ENCODE data around the gene RARA.

RARA gene

DNA sequence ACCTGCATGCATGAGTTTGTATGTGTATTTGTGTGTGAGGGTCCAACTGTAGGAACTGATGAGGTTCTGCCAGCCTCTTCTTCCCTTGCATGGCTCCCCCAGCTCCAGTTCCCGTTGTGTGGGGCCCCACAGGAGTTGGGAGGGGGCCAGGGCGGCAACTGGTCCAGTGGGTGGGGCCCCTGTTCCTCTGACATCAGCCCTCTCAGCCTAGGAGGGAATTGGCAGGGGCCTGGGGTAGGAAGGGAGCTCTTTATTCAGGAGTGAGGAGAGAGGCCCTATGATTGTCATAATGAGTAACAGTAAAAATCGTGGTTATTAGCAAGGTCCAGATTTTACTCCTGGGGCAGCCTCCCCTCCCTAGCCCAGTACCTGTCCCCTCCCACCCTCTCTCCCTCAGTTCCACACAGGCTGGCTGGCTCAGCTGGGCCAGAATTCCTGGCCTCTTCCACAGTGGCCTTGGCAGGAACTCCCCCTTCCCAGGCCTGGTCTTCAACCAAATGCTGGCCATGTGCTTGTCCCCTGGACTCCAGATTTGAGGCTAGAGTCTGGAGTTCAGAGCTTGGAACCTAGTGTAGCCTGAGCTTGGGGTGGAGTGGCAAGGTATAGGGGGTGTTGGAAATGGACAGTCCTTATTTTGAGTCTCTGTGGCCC lies 18.9 kb downstream of the RARA start:
- ChIA-PET POLR2A (interaction anchor here (1.0 to 1.9 kb wide), 4 partner anchors 9 to 16 kb away, joined by 3 to 10 read pairs (median 5); no protein-coding TSS in a partner anchor), CTCF (interaction anchor here (0.6 to 2.4 kb wide), 6 partner anchors 12 to 1335 kb away, joined by 3 to 10 read pairs (median 4); no protein-coding TSS in a partner anchor)
- H3K27ac ChIP-seq (ENCODE audit: extremely low read depth, low read depth, low read length), result no peak overlapping the region
- H3K4me1 ChIP-seq (ENCODE audit: control insufficient read depth, insufficient read depth, low read length), result peaks cover 13% of the 10 kb centered on the region
- H3K4me3 ChIP-seq (ENCODE audit: low read depth, low read length), result no peak overlapping the region
- peaks cover 0 to 23% of the 10 kb centered on the region in 2 experiments; a peak in 1 of 3 replicates for H3K36me3 ChIP-seq (ENCODE audit: control insufficient read depth in 2 of 2, insufficient read depth in 1 of 2, low read length in 2 of 2)
- H3K9me3 ChIP-seq (ENCODE audit: control insufficient read depth, insufficient read depth, low read depth, low read length), result no peaks in the 10 kb centered on the region
- TF ChIP-seq ZNF266 (tag by site-specific recombination; IDR thresholded peaks at IDR 0.05; ENCODE audit: low read depth) (no peak), ZNF169 (tag by site-specific recombination; IDR thresholded peaks at IDR 0.05) (no peak), ZNF324 (tag by site-specific recombination; IDR thresholded peaks at IDR 0.05) (no peak), OSR2 (tag by site-specific recombination; IDR thresholded peaks at IDR 0.05) (peak; percentile 25; the same call in 1 of the 2 replicates), ZNF561 (tag by site-specific recombination; IDR thresholded peaks at IDR 0.05; ENCODE audit: borderline replicate concordance) (no peak), ZNF571 (tag by site-specific recombination; IDR thresholded peaks at IDR 0.05) (no peak), ZNF530 (tag by site-specific recombination; IDR thresholded peaks at IDR 0.05; ENCODE audit: low read depth) (no peak), ZNF654 (tag by site-specific recombination; IDR thresholded peaks at IDR 0.05; ENCODE audit: low read depth) (no peak), HOXD13 (CRISPR knock-in tag; IDR thresholded peaks at IDR 0.05; ENCODE audit: borderline replicate concordance) (no peak), YY1 (tag by site-specific recombination; IDR thresholded peaks at IDR 0.05) (no peak), GLI2 (tag by site-specific recombination; IDR thresholded peaks at IDR 0.05; ENCODE audit: borderline replicate concordance, low read depth) (no peak), ZSCAN30 (tag by site-specific recombination; IDR thresholded peaks at IDR 0.05) (no peak), KLF1 (tag by site-specific recombination; IDR thresholded peaks at IDR 0.05) (peak; percentile 91), ZNF692 (tag by site-specific recombination; IDR thresholded peaks at IDR 0.05) (peak; percentile 99), ZNF146 (tag by site-specific recombination; IDR thresholded peaks at IDR 0.05) (no peak), ZBTB21 (tag by site-specific recombination; IDR thresholded peaks at IDR 0.05) (no peak), GLIS1 (tag by site-specific recombination; IDR thresholded peaks at IDR 0.05) (peak; percentile 88), ZNF292 (tag by site-specific recombination; IDR thresholded peaks at IDR 0.05; ENCODE audit: borderline replicate concordance, low read depth) (no peak), ZNF394 (tag by site-specific recombination; IDR thresholded peaks at IDR 0.05; ENCODE audit: borderline replicate concordance) (no peak), ZNF768 (tag by site-specific recombination; IDR thresholded peaks at IDR 0.05) (no peak), TCF7L2 (IDR thresholded peaks at IDR 0.05; ENCODE audit: borderline replicate concordance, low read depth, low read length) (no peak)
- TF ChIP-seq, protein P1, sequence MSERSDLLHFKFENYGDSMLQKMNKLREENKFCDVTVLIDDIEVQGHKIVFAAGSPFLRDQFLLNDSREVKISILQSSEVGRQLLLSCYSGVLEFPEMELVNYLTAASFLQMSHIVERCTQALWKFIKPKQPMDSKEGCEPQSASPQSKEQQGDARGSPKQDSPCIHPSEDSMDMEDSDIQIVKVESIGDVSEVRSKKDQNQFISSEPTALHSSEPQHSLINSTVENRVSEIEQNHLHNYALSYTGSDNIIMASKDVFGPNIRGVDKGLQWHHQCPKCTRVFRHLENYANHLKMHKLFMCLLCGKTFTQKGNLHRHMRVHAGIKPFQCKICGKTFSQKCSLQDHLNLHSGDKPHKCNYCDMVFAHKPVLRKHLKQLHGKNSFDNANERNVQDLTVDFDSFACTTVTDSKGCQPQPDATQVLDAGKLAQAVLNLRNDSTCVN (tag by site-specific recombination; optimal IDR thresholded peaks at IDR 0.05), result no peak
- TF ChIP-seq, protein P2, sequence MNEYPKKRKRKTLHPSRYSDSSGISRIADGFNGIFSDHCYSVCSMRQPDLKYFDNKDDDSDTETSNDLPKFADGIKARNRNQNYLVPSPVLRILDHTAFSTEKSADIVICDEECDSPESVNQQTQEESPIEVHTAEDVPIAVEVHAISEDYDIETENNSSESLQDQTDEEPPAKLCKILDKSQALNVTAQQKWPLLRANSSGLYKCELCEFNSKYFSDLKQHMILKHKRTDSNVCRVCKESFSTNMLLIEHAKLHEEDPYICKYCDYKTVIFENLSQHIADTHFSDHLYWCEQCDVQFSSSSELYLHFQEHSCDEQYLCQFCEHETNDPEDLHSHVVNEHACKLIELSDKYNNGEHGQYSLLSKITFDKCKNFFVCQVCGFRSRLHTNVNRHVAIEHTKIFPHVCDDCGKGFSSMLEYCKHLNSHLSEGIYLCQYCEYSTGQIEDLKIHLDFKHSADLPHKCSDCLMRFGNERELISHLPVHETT (tag by site-specific recombination; IDR thresholded peaks at IDR 0.05), result no peak
- TF ChIP-seq, protein P3, sequence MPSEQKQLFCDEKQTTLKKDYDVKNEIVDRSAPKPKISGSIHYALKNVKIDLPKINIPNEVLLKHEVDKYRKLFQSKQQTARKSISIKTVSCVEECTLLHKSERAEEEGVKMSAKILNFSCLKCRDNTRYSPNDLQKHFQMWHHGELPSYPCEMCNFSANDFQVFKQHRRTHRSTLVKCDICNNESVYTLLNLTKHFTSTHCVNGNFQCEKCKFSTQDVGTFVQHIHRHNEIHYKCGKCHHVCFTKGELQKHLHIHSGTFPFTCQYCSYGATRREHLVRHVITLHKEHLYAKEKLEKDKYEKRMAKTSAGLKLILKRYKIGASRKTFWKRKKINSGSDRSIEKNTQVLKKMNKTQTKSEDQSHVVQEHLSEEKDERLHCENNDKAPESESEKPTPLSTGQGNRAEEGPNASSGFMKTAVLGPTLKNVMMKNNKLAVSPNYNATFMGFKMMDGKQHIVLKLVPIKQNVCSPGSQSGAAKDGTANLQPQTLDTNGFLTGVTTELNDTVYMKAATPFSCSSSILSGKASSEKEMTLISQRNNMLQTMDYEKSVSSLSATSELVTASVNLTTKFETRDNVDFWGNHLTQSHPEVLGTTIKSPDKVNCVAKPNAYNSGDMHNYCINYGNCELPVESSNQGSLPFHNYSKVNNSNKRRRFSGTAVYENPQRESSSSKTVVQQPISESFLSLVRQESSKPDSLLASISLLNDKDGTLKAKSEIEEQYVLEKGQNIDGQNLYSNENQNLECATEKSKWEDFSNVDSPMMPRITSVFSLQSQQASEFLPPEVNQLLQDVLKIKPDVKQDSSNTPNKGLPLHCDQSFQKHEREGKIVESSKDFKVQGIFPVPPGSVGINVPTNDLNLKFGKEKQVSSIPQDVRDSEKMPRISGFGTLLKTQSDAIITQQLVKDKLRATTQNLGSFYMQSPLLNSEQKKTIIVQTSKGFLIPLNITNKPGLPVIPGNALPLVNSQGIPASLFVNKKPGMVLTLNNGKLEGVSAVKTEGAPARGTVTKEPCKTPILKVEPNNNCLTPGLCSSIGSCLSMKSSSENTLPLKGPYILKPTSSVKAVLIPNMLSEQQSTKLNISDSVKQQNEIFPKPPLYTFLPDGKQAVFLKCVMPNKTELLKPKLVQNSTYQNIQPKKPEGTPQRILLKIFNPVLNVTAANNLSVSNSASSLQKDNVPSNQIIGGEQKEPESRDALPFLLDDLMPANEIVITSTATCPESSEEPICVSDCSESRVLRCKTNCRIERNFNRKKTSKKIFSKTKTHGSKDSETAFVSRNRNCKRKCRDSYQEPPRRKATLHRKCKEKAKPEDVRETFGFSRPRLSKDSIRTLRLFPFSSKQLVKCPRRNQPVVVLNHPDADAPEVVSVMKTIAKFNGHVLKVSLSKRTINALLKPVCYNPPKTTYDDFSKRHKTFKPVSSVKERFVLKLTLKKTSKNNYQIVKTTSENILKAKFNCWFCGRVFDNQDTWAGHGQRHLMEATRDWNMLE (tag by site-specific recombination; conservative IDR thresholded peaks at IDR 0.05; ENCODE audit: low read depth), result no peak
- TF ChIP-seq, protein P4, sequence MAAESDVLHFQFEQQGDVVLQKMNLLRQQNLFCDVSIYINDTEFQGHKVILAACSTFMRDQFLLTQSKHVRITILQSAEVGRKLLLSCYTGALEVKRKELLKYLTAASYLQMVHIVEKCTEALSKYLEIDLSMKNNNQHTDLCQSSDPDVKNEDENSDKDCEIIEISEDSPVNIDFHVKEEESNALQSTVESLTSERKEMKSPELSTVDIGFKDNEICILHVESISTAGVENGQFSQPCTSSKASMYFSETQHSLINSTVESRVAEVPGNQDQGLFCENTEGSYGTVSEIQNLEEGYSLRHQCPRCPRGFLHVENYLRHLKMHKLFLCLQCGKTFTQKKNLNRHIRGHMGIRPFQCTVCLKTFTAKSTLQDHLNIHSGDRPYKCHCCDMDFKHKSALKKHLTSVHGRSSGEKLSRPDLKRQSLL (tag by site-specific recombination; IDR thresholded peaks at IDR 0.05), result no peak
- TF ChIP-seq, protein P5, sequence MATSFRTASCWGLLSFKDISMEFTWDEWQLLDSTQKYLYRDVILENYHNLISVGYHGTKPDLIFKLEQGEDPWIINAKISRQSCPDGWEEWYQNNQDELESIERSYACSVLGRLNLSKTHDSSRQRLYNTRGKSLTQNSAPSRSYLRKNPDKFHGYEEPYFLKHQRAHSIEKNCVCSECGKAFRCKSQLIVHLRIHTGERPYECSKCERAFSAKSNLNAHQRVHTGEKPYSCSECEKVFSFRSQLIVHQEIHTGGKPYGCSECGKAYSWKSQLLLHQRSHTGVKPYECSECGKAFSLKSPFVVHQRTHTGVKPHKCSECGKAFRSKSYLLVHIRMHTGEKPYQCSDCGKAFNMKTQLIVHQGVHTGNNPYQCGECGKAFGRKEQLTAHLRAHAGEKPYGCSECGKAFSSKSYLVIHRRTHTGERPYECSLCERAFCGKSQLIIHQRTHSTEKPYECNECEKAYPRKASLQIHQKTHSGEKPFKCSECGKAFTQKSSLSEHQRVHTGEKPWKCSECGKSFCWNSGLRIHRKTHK (tag by site-specific recombination; IDR thresholded peaks at IDR 0.05), result no peak
